GM23338 (cell line): Measurements from ENCODE around the gene MAMLD1. TPM values are rescaled to one million over a fixed set of nuclear protein-coding genes. Genes with fewer than 3 reads are reported as not detected.
A peak's percentile ranks its signal among the peaks of the same experiment; 100 is the strongest.

Experiments used
- ATAC-seq: fragments of 200-7000 bp; cut with Tn5 transposase; 3 replicates; pipeline ENCODE4 v1.9.1; 2020
- DNase-seq: peaks from one replicate; pipeline ENCODE4 v3.0.0-alpha.2; 2015; ENCODE audit warnings: low spot score
- H2AFZ ChIP-seq: fragments of 200-600 bp; sonication (generic); 2 replicates; pipeline ENCODE4 v1.8.0; 2016; ENCODE audit warnings: antibody characterized with exemption, mild to moderate bottlenecking, moderate library complexity
- H3F3A ChIP-seq: fragments of 200-600 bp; sonication (generic); replicated peaks from 2 replicates; pipeline ENCODE4 v1.8.0; 2017; ENCODE audit warnings: antibody characterized with exemption, mixed run types, low read depth
- H3K27ac ChIP-seq: fragments of 200-600 bp; sonication (generic); 2 replicates; pipeline ENCODE4 v1.6.1; 2016; ENCODE audit warnings: low read depth
- H3K27me3 ChIP-seq: fragments of 200-600 bp; sonication (generic); 2 replicates; pipeline ENCODE4 v1.8.0; 2016; ENCODE audit warnings: mild to moderate bottlenecking, mixed run types, moderate library complexity; ENCODE audit not compliant: insufficient read depth
- H3K36me3 ChIP-seq: fragments of 200-600 bp; sonication (generic); 2 replicates; pipeline ENCODE4 v1.8.0; 2016; ENCODE audit warnings: mild to moderate bottlenecking; ENCODE audit not compliant: insufficient read depth
- H3K4me1 ChIP-seq: fragments of 200-600 bp; sonication (generic); 2 replicates; pipeline ENCODE4 v1.8.0; 2016; ENCODE audit warnings: mild to moderate bottlenecking, moderate library complexity; ENCODE audit not compliant: insufficient read depth
- H3K4me2 ChIP-seq: fragments of 200-600 bp; sonication (generic); 2 replicates; pipeline ENCODE4 v1.7.1; 2017; ENCODE audit warnings: mixed run types
- H3K4me3 ChIP-seq: fragments of 200-600 bp; sonication (generic); 2 replicates; pipeline ENCODE4 v1.6.1; 2016; ENCODE audit warnings: mixed run types
- H3K79me2 ChIP-seq: fragments of 200-600 bp; sonication (generic); replicated peaks from 2 replicates; pipeline ENCODE4 v1.8.0; 2017; ENCODE audit warnings: mild to moderate bottlenecking; ENCODE audit not compliant: insufficient read depth
- H3K9me2 ChIP-seq: fragments of 200-600 bp; sonication (generic); 2 replicates; pipeline ENCODE4 v1.8.0; 2017; ENCODE audit not compliant: insufficient read depth
- H4K20me1 ChIP-seq: fragments of 200-600 bp; sonication (generic); replicated peaks from 2 replicates; pipeline ENCODE4 v1.8.0; 2017; ENCODE audit warnings: mild to moderate bottlenecking; ENCODE audit not compliant: insufficient read depth
- H3K27ac Mint-ChIP-seq: 2 replicates; pipeline ENCODE4 v1.8.0; 2020; ENCODE audit warnings: inconsistent platforms, mild to moderate bottlenecking, moderate library complexity, mixed read lengths
- H3K27me3 Mint-ChIP-seq: 3 replicates; pipeline ENCODE4 v1.8.0; 2022; ENCODE audit warnings: low read depth, mild to moderate bottlenecking, moderate library complexity, mixed read lengths, inconsistent platforms; ENCODE audit not compliant: insufficient read depth, poor library complexity
- H3K36me3 Mint-ChIP-seq: 3 replicates; pipeline ENCODE4 v1.8.0; 2021; ENCODE audit warnings: low read depth, mild to moderate bottlenecking, inconsistent platforms, moderate library complexity, mixed read lengths
- H3K4me1 Mint-ChIP-seq: 3 replicates; pipeline ENCODE4 v1.8.0; 2020; ENCODE audit warnings: mild to moderate bottlenecking, inconsistent platforms, mixed read lengths
- H3K4me3 Mint-ChIP-seq: 3 replicates; pipeline ENCODE4 v1.8.0; 2021; ENCODE audit warnings: moderate library complexity, mild to moderate bottlenecking, inconsistent platforms, mixed read lengths
- H3K9me3 Mint-ChIP-seq: 3 replicates; pipeline ENCODE4 v1.8.0; 2020; ENCODE audit warnings: moderate library complexity, mild to moderate bottlenecking, inconsistent platforms, mixed read lengths
- CREB1 ChIP-seq: fragments of 250-450 bp; sonication (Bioruptor Pico); IDR thresholded peaks from 2 replicates; pipeline ENCODE4 v1.5.0; 2020; ENCODE audit warnings: low read depth, mild to moderate bottlenecking, moderate library complexity
- CTCF ChIP-seq, 2 experiments: fragments of 200-600 bp in 1 of 2; sonication (generic) in 1 of 2; conservative IDR thresholded peaks; 2 replicates each; pipeline versions ENCODE4 v1.5.1 to v1.6.1; 2016 to 2017; ENCODE audit warnings: antibody characterized with exemption in 2 of 2, low read depth in 2 of 2, mild to moderate bottlenecking in 2 of 2, moderate library complexity in 1 of 2
- EZH2 ChIP-seq: fragments of 200-600 bp; sonication (generic); IDR thresholded peaks from one replicate; pipeline ENCODE4 v1.8.0; 2017; ENCODE audit warnings: antibody characterized with exemption, mild to moderate bottlenecking, low read depth; ENCODE audit not compliant: unreplicated experiment
- EZH2phosphoT487 ChIP-seq: fragments of 200-600 bp; sonication (generic); IDR thresholded peaks from one replicate; pipeline ENCODE4 v1.8.1; 2018; ENCODE audit warnings: antibody characterized with exemption; ENCODE audit not compliant: unreplicated experiment
- JUNB ChIP-seq: IDR thresholded peaks from one replicate; pipeline ENCODE4 v1.6.1; 2016; ENCODE audit warnings: antibody characterized with exemption; ENCODE audit not compliant: unreplicated experiment
- STAT1 ChIP-seq: IDR thresholded peaks from one replicate; pipeline ENCODE4 v1.6.1; 2016; ENCODE audit warnings: antibody characterized with exemption; ENCODE audit not compliant: unreplicated experiment
- polyA plus RNA-seq: library from polyadenylated mRNA; unstranded; fragments of >200 nt; fragmentation: Nextera tagmentation; extraction: Ambion mirVana; gene quantifications from 2 replicates; pipeline ENCODE4 v1.2.1, GENCODE V29; 2016
- total RNA-seq: library from RNA; depleted of rRNA; stranded (reverse); fragments of >200 nt; shearing (Covaris generic); gene quantifications from 2 replicates; pipeline ENCODE4 v1.2.3, GENCODE V29; 2014

The MAMLD1 gene
- total and polyA plus RNA-seq, 2 experiments from 2014 or later, result 0.13 to 0.21 TPM

- no peaks in the 10 kb centered on the region for H3K9me3 Mint-ChIP-seq
- H3K27me3 Mint-ChIP-seq, result peaks cover 63% of the 10 kb centered on the region
- Histone ChIP-seq H3K27ac (no peak overlapping the region), H3K79me2 (no peaks in the 10 kb centered on the region), H3K4me1 (no peaks in the 10 kb centered on the region; the same call in 1 of the 2 replicates), H3K4me3 (peak overlapping the region; percentile 58), H3F3A (no peaks in the 10 kb centered on the region), H3K9me2 (no peaks in the 10 kb centered on the region), H3K4me2 (peak overlapping the region; percentile 78), H3K27me3 (peaks cover 81% of the 10 kb centered on the region), H4K20me1 (no peaks in the 10 kb centered on the region), H2AFZ (no peak overlapping the region), H3K36me3 (no peaks in the 10 kb centered on the region)
- no peak overlapping the region for H3K27ac Mint-ChIP-seq
- ATAC-seq, result peak; percentile 12
- no peaks in the 10 kb centered on the region for H3K36me3 Mint-ChIP-seq
- H3K4me1 Mint-ChIP-seq, result peaks cover 10% of the 10 kb centered on the region
- TF ChIP-seq EZH2 (peak; percentile 51), STAT1 (no peak)
- peak overlapping the region; percentile 61 for H3K4me3 Mint-ChIP-seq
- peak; percentile 59 for DNase-seq
Observed at GRCh38 chrX:150363561-150364346, 637 bp downstream of the MAMLD1 start.

GRCh38 chrX:150364347-150365050 is 1.4 kb downstream of the MAMLD1 start:
- peaks cover 63% of the 10 kb centered on the region for H3K27me3 Mint-ChIP-seq

GRCh38 chrX:150365051-150365989 is 2.2 kb downstream of the MAMLD1 start:
- Histone ChIP-seq H3K4me1 (no peaks in the 10 kb centered on the region; the same call in 1 of the 2 replicates), H3K79me2 (no peaks in the 10 kb centered on the region), H3K4me3 (peak overlapping the region; percentile 58), H3K9me2 (no peaks in the 10 kb centered on the region), H3F3A (no peaks in the 10 kb centered on the region), H3K36me3 (no peaks in the 10 kb centered on the region), H4K20me1 (no peaks in the 10 kb centered on the region), H2AFZ (peak overlapping the region; percentile 76), H3K27ac (no peak overlapping the region), H3K27me3 (peaks cover 65% of the 10 kb centered on the region), H3K4me2 (peak overlapping the region; percentile 86)
- H3K27ac Mint-ChIP-seq, result no peak overlapping the region
- peaks cover 58% of the 10 kb centered on the region for H3K27me3 Mint-ChIP-seq
- no peaks in the 10 kb centered on the region for H3K36me3 Mint-ChIP-seq
- TF ChIP-seq JUNB (no peak), CTCF (conservative IDR thresholded peaks at IDR 0.05; ENCODE audit: low read depth in 2 of 2) (peak in 1 of 2 experiments; percentile 67; a peak in 3 of 4 replicates)
- peak overlapping the region; percentile 72 for H3K4me3 Mint-ChIP-seq
- no peaks in the 10 kb centered on the region for H3K9me3 Mint-ChIP-seq
- H3K4me1 Mint-ChIP-seq, result peaks cover 10% of the 10 kb centered on the region
- peak; percentile 22 for ATAC-seq
- peak; percentile 73 for DNase-seq

More at GRCh38 chrX:150364347-150365050, 1.4 kb downstream of the MAMLD1 start:
- Histone ChIP-seq H3K4me2 (peak overlapping the region; percentile 78), H3K4me3 (peak overlapping the region; percentile 58), H4K20me1 (no peaks in the 10 kb centered on the region), H3K36me3 (no peaks in the 10 kb centered on the region), H3K27ac (no peak overlapping the region), H2AFZ (peak overlapping the region; percentile 14; the same call in 1 of the 2 replicates), H3K79me2 (no peaks in the 10 kb centered on the region), H3F3A (no peaks in the 10 kb centered on the region), H3K4me1 (no peaks in the 10 kb centered on the region; the same call in 1 of the 2 replicates), H3K9me2 (no peaks in the 10 kb centered on the region), H3K27me3 (peaks cover 73% of the 10 kb centered on the region)
- Mint-ChIP-seq H3K9me3 (no peaks in the 10 kb centered on the region), H3K4me1 (peaks cover 10% of the 10 kb centered on the region), H3K27ac (no peak overlapping the region), H3K36me3 (no peaks in the 10 kb centered on the region), H3K4me3 (peak overlapping the region; percentile 61)
- ATAC-seq, result peak; percentile 2; the same call in 2 of the 3 replicates
- no peak for TF ChIP-seq EZH2phosphoT487
- peak; percentile 79 for TF ChIP-seq EZH2
- no peak for TF ChIP-seq CREB1
- peak; percentile 8 for DNase-seq
